Measurements from ENCODE around the gene PRKG1.

- TF ChIP-seq CTCF (IDR thresholded peaks at IDR 0.05; ENCODE audit: low read depth, low read length), result no peak
- TF ChIP-seq EZH2phosphoT487 (IDR thresholded peaks at IDR 0.05; ENCODE audit: low read depth), result no peak
Observed at GRCh38 chr10:52248697-52249306, 1174.5 kb downstream of the PRKG1 start.

All from OCI-LY3 (cell line).